Endothelial cell of umbilical vein (primary cell): ENCODE data around the gene MBLAC1. TPM values are rescaled to one million over a fixed set of nuclear protein-coding genes. Genes with fewer than 3 reads are reported as not detected.

Source experiments
- BruUV-seq: library from RNA; stranded (reverse); fragments of 400-500 nt; replicated peaks from 2 replicates; lab custom pipeline; 2021; lab: Mats Ljungman, UMichigan
- CTCF ChIA-PET: fragments of 300-600, 350-600 bp; sonication (Branson Sonifier 250); formaldehyde crosslinking; loops from one replicate; lab custom pipeline; 2021; ENCODE audit warnings: antibody characterized with exemption, inconsistent platforms; lab: Charles Lee
- POLR2A ChIA-PET: fragments of 300-600, 350-600 bp; sonication (Branson Sonifier 250); formaldehyde crosslinking; loops from one replicate; lab custom pipeline; 2021; ENCODE audit warnings: antibody characterized with exemption, inconsistent platforms; lab: Charles Lee
- DNase-seq: peaks from one replicate; pipeline ENCODE4 v3.0.0-alpha.2; 2011; ENCODE audit warnings: low read depth, low spot score
- FAIRE-seq: peaks from 2 replicates; lab custom pipeline; 2011; peaks lifted over from hg19 to GRCh38; lab: Jason Lieb, UNC
- H2AFZ ChIP-seq: 2 replicates; pipeline ENCODE4 v1.6.0; 2012; ENCODE audit warnings: low read depth, low read length, control low read depth, inconsistent platforms
- H3K27ac ChIP-seq: 2 replicates; pipeline ENCODE4 v1.5.1; 2011; ENCODE audit warnings: low read depth, mild to moderate bottlenecking, control low read depth, low read length, moderate library complexity; ENCODE audit not compliant: insufficient read depth
- H3K27me3 ChIP-seq, 2 experiments: 2 replicates each; pipeline versions ENCODE4 v1.6.0 to v1.6.1; 2011; ENCODE audit warnings: low read length in 2 of 2, mixed read lengths in 1 of 2; ENCODE audit not compliant: control insufficient read depth in 2 of 2, insufficient read depth in 2 of 2
- H3K36me3 ChIP-seq, 2 experiments: 2 replicates in 1 of 2; 3 replicates in 1 of 2; pipeline ENCODE4 v1.5.1; 2011; ENCODE audit warnings: low read length in 2 of 2, mild to moderate bottlenecking in 1 of 2, moderate library complexity in 1 of 2; ENCODE audit not compliant: control insufficient read depth in 2 of 2, insufficient read depth in 2 of 2; ENCODE audit errors: extremely low read depth in 1 of 2
- H3K4me1 ChIP-seq: 3 replicates; pipeline ENCODE4 v1.5.1; 2011; ENCODE audit warnings: mild to moderate bottlenecking, low read length; ENCODE audit not compliant: control insufficient read depth, insufficient read depth; ENCODE audit errors: extremely low read depth
- H3K4me2 ChIP-seq: 2 replicates; pipeline ENCODE4 v1.6.1; 2011; ENCODE audit warnings: low read length, control low read depth, mixed read lengths; ENCODE audit not compliant: insufficient read depth
- H3K4me3 ChIP-seq, 3 experiments: fragments of 200-600 bp in 1 of 3; sonication (generic), shearing (Covaris generic) in 1 of 3; replicated peaks in 1 of 3; 2 replicates each; pipeline ENCODE4 v1.5.1; 2011 to 2016; ENCODE audit warnings: control low read depth in 3 of 3, low read length in 3 of 3, mild to moderate bottlenecking in 2 of 3, inconsistent platforms in 1 of 3, low read depth in 1 of 3, moderate library complexity in 1 of 3; ENCODE audit not compliant: insufficient read depth in 1 of 3
- H3K79me2 ChIP-seq: 2 replicates; pipeline ENCODE4 v1.6.0; 2012; ENCODE audit warnings: low read length, inconsistent platforms; ENCODE audit not compliant: control insufficient read depth, insufficient read depth
- H3K9ac ChIP-seq: replicated peaks from 2 replicates; pipeline ENCODE3; 2011; ENCODE audit warnings: low read length, control low read depth; ENCODE audit not compliant: insufficient read depth; ENCODE audit errors: extremely low read depth
- H3K9me1 ChIP-seq: replicated peaks from 3 replicates; pipeline ENCODE4 v1.6.0; 2011; ENCODE audit warnings: mild to moderate bottlenecking, low read length; ENCODE audit not compliant: control insufficient read depth, insufficient read depth; ENCODE audit errors: extremely low read depth
- H3K9me3 ChIP-seq: replicated peaks from 2 replicates; pipeline ENCODE4 v1.5.1; 2012; ENCODE audit warnings: low read length, inconsistent platforms; ENCODE audit not compliant: control insufficient read depth, insufficient read depth
- H4K20me1 ChIP-seq: replicated peaks from 2 replicates; pipeline ENCODE3; 2011; ENCODE audit warnings: mild to moderate bottlenecking, low read length; ENCODE audit not compliant: control insufficient read depth, insufficient read depth; ENCODE audit errors: extremely low read depth
- CTCF ChIP-seq, 2 donors: IDR thresholded peaks; 1 replicate in 1 of 2; 2 replicates in 1 of 2; pipeline ENCODE4 v1.5.1; 2011; ENCODE audit warnings: low read length in 2 of 2, mild to moderate bottlenecking in 2 of 2, moderate library complexity in 2 of 2, control low read depth in 1 of 2, inconsistent platforms in 1 of 2, low read depth in 1 of 2; ENCODE audit not compliant: insufficient read depth in 1 of 2; ENCODE audit errors: extremely low read depth in 1 of 2
- EZH2 ChIP-seq: IDR thresholded peaks from 2 replicates; pipeline ENCODE4 v1.6.1; 2012; ENCODE audit warnings: borderline replicate concordance, low read depth, mild to moderate bottlenecking, moderate library complexity, low read length, inconsistent platforms; ENCODE audit not compliant: severe bottlenecking
- FOS ChIP-seq: IDR thresholded peaks from 2 replicates; pipeline ENCODE4 v1.6.1; 2011; ENCODE audit warnings: mild to moderate bottlenecking, low read length, moderate library complexity, borderline replicate concordance; ENCODE audit not compliant: insufficient read depth
- GATA2 ChIP-seq: IDR thresholded peaks from 2 replicates; pipeline ENCODE4 v1.7.0; 2011; ENCODE audit warnings: low read depth, mild to moderate bottlenecking, moderate library complexity, mixed read lengths, low read length; ENCODE audit not compliant: insufficient read length, insufficient read depth
- JUN ChIP-seq: IDR thresholded peaks from 2 replicates; pipeline ENCODE4 v1.6.1; 2011; ENCODE audit warnings: borderline replicate concordance, low read depth; ENCODE audit not compliant: insufficient read length, insufficient read depth
- MAX ChIP-seq: IDR thresholded peaks from 2 replicates; pipeline ENCODE4 v1.6.1; 2011; ENCODE audit not compliant: insufficient read depth, insufficient read length
- MYC ChIP-seq: IDR thresholded peaks from one replicate; pipeline ENCODE4 v1.6.1; 2011; ENCODE audit warnings: mild to moderate bottlenecking, low read depth, low read length
- POLR2A ChIP-seq: IDR thresholded peaks from 2 replicates; pipeline ENCODE4 v1.6.1; 2012; ENCODE audit warnings: low read depth, mild to moderate bottlenecking, control low read depth, low read length
- POLR2AphosphoS5 ChIP-seq: IDR thresholded peaks from 2 replicates; pipeline ENCODE4 v1.6.1; 2012; ENCODE audit warnings: low read depth, mild to moderate bottlenecking, control low read depth, low read length, moderate library complexity; ENCODE audit not compliant: insufficient read depth
- dilution Hi-C: fragments of 300-500 bp; cut with MboI; formaldehyde crosslinking; loops from one replicate; pipeline ENCODE4 v1.15.0; 2019; ENCODE audit warnings: low sequenced_read_pairs; ENCODE audit not compliant: extremely low pct_ligation_motif_present
- intact Hi-C: fragments of 100-400 bp; cut with micrococcal nuclease; formaldehyde crosslinking; loops from one replicate; pipeline ENCODE4 v1.10.0; 2022
- polyA plus RNA-seq, 4 experiments: library from polyadenylated mRNA; depleted of rRNA in 3 of 4; stranded (reverse) in 3 of 4; unstranded in 1 of 4; fragments of >200 nt; gene quantifications; 2 replicates each; pipeline versions ENCODE4 v1.2.1 to v1.2.3, GENCODE V29; 2011 to 2012; ENCODE audit warnings: missing spikeins in 1 of 4
- total RNA-seq: library from RNA; stranded (reverse); gene quantifications from 2 replicates; pipeline ENCODE4 v1.2.3, GENCODE V29; 2021

MBLAC1 gene
- total and polyA plus RNA-seq, 2 donors (not counting 3 experiments of a cell fraction or from before 2014, with no cell fraction given), result 1.8 to 2.1 TPM

GRCh38 chr7:100095289-100095688 lies 31.5 kb upstream of the MBLAC1 start:
- CTCF ChIA-PET, result interaction anchor here (0.5 kb wide), 1 partner anchor 40 kb away, joined by 3 read pairs; no protein-coding TSS in a partner anchor
- dilution Hi-C loops, result no loop called here
- no peak for DNase-seq
- TF ChIP-seq CTCF (IDR thresholded peaks at IDR 0.05; ENCODE audit: extremely low read depth in 1 of 2, insufficient read depth in 1 of 2, low read depth in 1 of 2, low read length in 2 of 2) (no peak), POLR2AphosphoS5 (peak; percentile 11)
- no peaks in the 10 kb centered on the region for H4K20me1 ChIP-seq
- H3K9me1 ChIP-seq, result no peaks in the 10 kb centered on the region
- H3K9ac ChIP-seq, result no peak overlapping the region
- H3K4me1 ChIP-seq, result peaks cover 21% of the 10 kb centered on the region
- H3K27ac ChIP-seq, result no peak overlapping the region
- FAIRE-seq, result no peak
- H3K4me2 ChIP-seq, result no peak overlapping the region
- peaks cover 44% of the 10 kb centered on the region for H3K79me2 ChIP-seq
- H3K9me3 ChIP-seq, result no peaks in the 10 kb centered on the region
- intact Hi-C loops, result no loop called here
- peaks cover 55 to 60% of the 10 kb centered on the region in 2 experiments for H3K36me3 ChIP-seq
- POLR2A ChIA-PET, result interaction anchor here (0.7 kb wide), 1 partner anchor 13 kb away, joined by 3 read pairs; no protein-coding TSS in a partner anchor
- H2AFZ ChIP-seq, result no peak overlapping the region
- H3K4me3 ChIP-seq, result no peak overlapping the region
- no peaks in the 10 kb centered on the region for H3K27me3 ChIP-seq
- BruUV-seq, result no TSS peak

- Histone ChIP-seq H3K36me3 (peaks cover 55 to 57% of the 10 kb centered on the region in 2 experiments), H3K4me3 (no peak overlapping the region), H3K9me1 (no peaks in the 10 kb centered on the region), H3K9ac (no peak overlapping the region), H3K4me1 (peaks cover 21% of the 10 kb centered on the region), H3K27ac (no peak overlapping the region), H4K20me1 (no peaks in the 10 kb centered on the region), H3K79me2 (peaks cover 41% of the 10 kb centered on the region), H3K9me3 (no peaks in the 10 kb centered on the region), H3K27me3 (no peaks in the 10 kb centered on the region), H2AFZ (no peak overlapping the region), H3K4me2 (no peak overlapping the region)
- no peak for DNase-seq
- ChIA-PET CTCF (no interaction called here), POLR2A (no interaction called here)
- FAIRE-seq, result no peak
- no peak for TF ChIP-seq MYC
- TF ChIP-seq FOS, result no peak
- no peak for TF ChIP-seq POLR2AphosphoS5
- TF ChIP-seq EZH2, result no peak
- TF ChIP-seq POLR2A, result no peak
- no peak for TF ChIP-seq MAX
- TF ChIP-seq CTCF (IDR thresholded peaks at IDR 0.05; ENCODE audit: extremely low read depth in 1 of 2, insufficient read depth in 1 of 2, low read depth in 1 of 2, low read length in 2 of 2), result no peak
- no peak for TF ChIP-seq GATA2
- TF ChIP-seq JUN, result no peak
- dilution Hi-C loops, result no loop called here
- BruUV-seq, result no TSS peak
- intact Hi-C loops, result no loop called here
Observed at GRCh38 chr7:100095704-100096103, 31.1 kb upstream of the MBLAC1 start.
